PC-3 (cell line): Measurements from ENCODE around the gene GALNT18.

Experiments
- EZH2 ChIP-seq: fragments of 300-600 bp; sonication (generic); IDR thresholded peaks from one replicate; pipeline ENCODE4 v1.6.1; 2017; ENCODE audit warnings: antibody characterized with exemption, mild to moderate bottlenecking, low read length; ENCODE audit not compliant: unreplicated experiment
- EZH2phosphoT487 ChIP-seq: fragments of 300-600 bp; sonication (generic); IDR thresholded peaks from 2 replicates; pipeline ENCODE4 v1.6.1; 2018; ENCODE audit warnings: mild to moderate bottlenecking, antibody characterized with exemption, low read length, borderline replicate concordance

DNA sequence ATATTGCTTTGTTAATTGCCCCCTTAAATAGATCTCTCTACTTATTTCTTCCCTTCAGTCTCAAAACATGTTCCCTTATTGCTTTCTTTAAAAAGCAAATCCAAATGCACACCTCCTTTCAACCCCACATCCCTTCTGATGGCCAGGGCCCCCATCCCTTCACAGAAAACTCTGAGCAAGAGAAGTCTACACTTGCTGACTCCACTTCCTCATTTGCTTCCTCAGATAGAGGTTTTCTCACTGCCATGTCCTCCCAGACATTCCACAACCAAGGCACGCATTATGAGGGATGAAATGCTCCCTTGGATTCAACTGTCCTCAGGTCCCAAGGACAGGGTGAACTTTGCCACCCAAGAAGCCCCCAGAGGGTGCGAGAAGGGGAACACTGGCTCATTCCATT, 311.9 kb downstream of the GALNT18 start:
- TF ChIP-seq EZH2phosphoT487: no peak
- no peak for TF ChIP-seq EZH2
